ENCODE results near the gene POLR2H. TPM values are rescaled to one million over a fixed set of nuclear protein-coding genes. Genes with fewer than 3 reads are reported as not detected.
A peak's percentile ranks its signal among the peaks of the same experiment; 100 is the strongest.

POLR2H gene
- polyA plus RNA-seq, 1 donor (not counting 4 experiments of a cell fraction or from before 2014, with no cell fraction given) = 202 TPM

- no peaks in the 10 kb centered on the region for H3K27me3 ChIP-seq (ENCODE audit: control insufficient read depth, extremely low read depth, insufficient read depth, low read length)
- TF ChIP-seq, protein P1, sequence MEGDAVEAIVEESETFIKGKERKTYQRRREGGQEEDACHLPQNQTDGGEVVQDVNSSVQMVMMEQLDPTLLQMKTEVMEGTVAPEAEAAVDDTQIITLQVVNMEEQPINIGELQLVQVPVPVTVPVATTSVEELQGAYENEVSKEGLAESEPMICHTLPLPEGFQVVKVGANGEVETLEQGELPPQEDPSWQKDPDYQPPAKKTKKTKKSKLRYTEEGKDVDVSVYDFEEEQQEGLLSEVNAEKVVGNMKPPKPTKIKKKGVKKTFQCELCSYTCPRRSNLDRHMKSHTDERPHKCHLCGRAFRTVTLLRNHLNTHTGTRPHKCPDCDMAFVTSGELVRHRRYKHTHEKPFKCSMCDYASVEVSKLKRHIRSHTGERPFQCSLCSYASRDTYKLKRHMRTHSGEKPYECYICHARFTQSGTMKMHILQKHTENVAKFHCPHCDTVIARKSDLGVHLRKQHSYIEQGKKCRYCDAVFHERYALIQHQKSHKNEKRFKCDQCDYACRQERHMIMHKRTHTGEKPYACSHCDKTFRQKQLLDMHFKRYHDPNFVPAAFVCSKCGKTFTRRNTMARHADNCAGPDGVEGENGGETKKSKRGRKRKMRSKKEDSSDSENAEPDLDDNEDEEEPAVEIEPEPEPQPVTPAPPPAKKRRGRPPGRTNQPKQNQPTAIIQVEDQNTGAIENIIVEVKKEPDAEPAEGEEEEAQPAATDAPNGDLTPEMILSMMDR (optimal IDR thresholded peaks at IDR 0.05 in 1 of 3, IDR thresholded peaks at IDR 0.05 in 1 of 3, conservative IDR thresholded peaks at IDR 0.05 in 1 of 3; ENCODE audit: extremely low read depth in 1 of 3, insufficient read depth in 2 of 3, low read length in 3 of 3) = no peak
- no peak for TF ChIP-seq EZH2 (IDR thresholded peaks at IDR 0.05; ENCODE audit: low read length)
- peak overlapping the region; percentile 83 for H3K27ac ChIP-seq (ENCODE audit: control insufficient read depth, insufficient read depth, low read length)
- dilution Hi-C loops (cut with MboI; ENCODE audit: extremely low pct_ligation_motif_present, low sequenced_read_pairs) = no loop called here
- H3K9me1 ChIP-seq (ENCODE audit: control insufficient read depth, extremely low read depth, insufficient read depth, low read length) = no peaks in the 10 kb centered on the region
- H4K20me1 ChIP-seq (ENCODE audit: control insufficient read depth, extremely low read depth, insufficient read depth, low read length) = peaks cover 45% of the 10 kb centered on the region
- DNase-seq (ENCODE audit: low read depth, low spot score) (no peak), FAIRE-seq (no peak)
- peak overlapping the region; percentile 97 for H3K4me2 ChIP-seq (ENCODE audit: control insufficient read depth, extremely low read depth, insufficient read depth, low read depth, low read length)
- no peaks in the 10 kb centered on the region for H3K9me3 ChIP-seq (ENCODE audit: control insufficient read depth, low read depth, low read length)
- no peak overlapping the region for H2AFZ ChIP-seq (ENCODE audit: control insufficient read depth, low read length)
- H3K36me3 ChIP-seq (ENCODE audit: control insufficient read depth in 2 of 2, extremely low read depth in 1 of 2, insufficient read depth in 2 of 2, low read length in 2 of 2) = peaks cover 8 to 34% of the 10 kb centered on the region in 2 experiments
- H3K79me2 ChIP-seq (ENCODE audit: control insufficient read depth, insufficient read depth, low read length) = peaks cover 58% of the 10 kb centered on the region
- peaks cover 37% of the 10 kb centered on the region for H3K4me1 ChIP-seq (ENCODE audit: control insufficient read depth, extremely low read depth, insufficient read depth, low read length)
- H3K9ac ChIP-seq (ENCODE audit: control insufficient read depth, extremely low read depth, insufficient read depth, low read length) = peak overlapping the region; percentile 77
- peak overlapping the region; percentile 73 to 90 (median 87) for H3K4me3 ChIP-seq (ENCODE audit: control insufficient read depth in 2 of 3, extremely low read depth in 1 of 3, insufficient read depth in 2 of 3, low read depth in 1 of 3, low read length in 3 of 3)
These were observed 45.4 kb upstream of the POLR2H start for GRCh38 chr3:184315871-184316661.

DNA sequence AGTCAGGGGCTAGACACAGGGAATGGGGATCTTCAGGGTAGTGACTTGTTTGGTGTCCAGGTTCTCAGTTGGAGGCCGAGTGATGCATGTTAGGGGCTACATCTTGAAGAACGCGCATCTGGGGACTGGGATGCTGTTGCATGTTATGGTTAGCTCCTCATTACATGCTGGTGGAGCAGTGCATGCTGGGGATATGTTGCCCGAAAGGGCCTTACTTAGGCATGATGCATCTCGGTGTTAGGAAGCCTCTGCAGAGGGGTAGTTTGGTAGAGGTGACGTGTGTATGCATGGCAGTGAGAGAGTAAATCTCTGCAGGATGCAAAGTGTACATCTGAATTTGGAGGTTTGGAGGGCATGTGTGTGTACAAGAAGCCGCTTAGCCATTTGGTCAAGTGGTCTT lies 44.7 kb upstream of the POLR2H start:
- H4K20me1 ChIP-seq (ENCODE audit: control insufficient read depth, extremely low read depth, insufficient read depth, low read length) = peaks cover 51% of the 10 kb centered on the region
- H3K9ac ChIP-seq (ENCODE audit: control insufficient read depth, extremely low read depth, insufficient read depth, low read length) = peak overlapping the region; percentile 77
- H2AFZ ChIP-seq (ENCODE audit: control insufficient read depth, low read length) = no peak overlapping the region
- TF ChIP-seq, protein P1 (optimal IDR thresholded peaks at IDR 0.05 in 1 of 3, IDR thresholded peaks at IDR 0.05 in 1 of 3, conservative IDR thresholded peaks at IDR 0.05 in 1 of 3; ENCODE audit: extremely low read depth in 1 of 3, insufficient read depth in 2 of 3, low read length in 3 of 3) = no peak
- TF ChIP-seq EZH2 (IDR thresholded peaks at IDR 0.05; ENCODE audit: low read length) = no peak
- FAIRE-seq (no peak), DNase-seq (ENCODE audit: low read depth, low spot score) (no peak)
- peaks cover 65% of the 10 kb centered on the region for H3K79me2 ChIP-seq (ENCODE audit: control insufficient read depth, insufficient read depth, low read length)
- H3K36me3 ChIP-seq (ENCODE audit: control insufficient read depth in 2 of 2, extremely low read depth in 1 of 2, insufficient read depth in 2 of 2, low read length in 2 of 2) = peaks cover 13 to 41% of the 10 kb centered on the region in 2 experiments
- no peaks in the 10 kb centered on the region for H3K9me1 ChIP-seq (ENCODE audit: control insufficient read depth, extremely low read depth, insufficient read depth, low read length)
- H3K4me2 ChIP-seq (ENCODE audit: control insufficient read depth, extremely low read depth, insufficient read depth, low read depth, low read length) = peak overlapping the region; percentile 97
- H3K9me3 ChIP-seq (ENCODE audit: control insufficient read depth, low read depth, low read length) = no peaks in the 10 kb centered on the region
- dilution Hi-C loops (cut with MboI; ENCODE audit: extremely low pct_ligation_motif_present, low sequenced_read_pairs) = no loop called here
- peak overlapping the region; percentile 73 to 90 (median 87) for H3K4me3 ChIP-seq (ENCODE audit: control insufficient read depth in 2 of 3, extremely low read depth in 1 of 3, insufficient read depth in 2 of 3, low read depth in 1 of 3, low read length in 3 of 3)
- H3K27me3 ChIP-seq (ENCODE audit: control insufficient read depth, extremely low read depth, insufficient read depth, low read length) = no peaks in the 10 kb centered on the region
- H3K27ac ChIP-seq (ENCODE audit: control insufficient read depth, insufficient read depth, low read length) = peak overlapping the region; percentile 83
- H3K4me1 ChIP-seq (ENCODE audit: control insufficient read depth, extremely low read depth, insufficient read depth, low read length) = peaks cover 37% of the 10 kb centered on the region
